Mucosa of gallbladder (tissue), 1 donor: Measurements from ENCODE around the gene IRF2BP1. TPM values are rescaled to one million over a fixed set of nuclear protein-coding genes. Genes with fewer than 3 reads are reported as not detected.
"Not testable (repeated sequence)": the region's sequence is repeated elsewhere in the genome, so short reads cannot be mapped to it uniquely, and the experiment has no call there.

Source experiments
- DNase-seq: peaks from one replicate; pipeline ENCODE4 v3.0.0-alpha.2; 2020; ENCODE audit warnings: low spot score
- total RNA-seq: library from RNA; stranded (reverse); gene quantifications from one replicate; pipeline ENCODE4 v1.2.1, GENCODE V29; 2021
- donor health status: DM: no; HTN: no; CAD: no.

The IRF2BP1 gene
- total RNA-seq, 1 donor from 2014 or later, result 44.4 TPM

GRCh38 chr19:45882652-45883585, 3.0 kb downstream of the IRF2BP1 start:
- DNase-seq, result peak; percentile 88

GRCh38 chr19:45881909-45882528, 3.9 kb downstream of the IRF2BP1 start:
- DNase-seq, result no peak

- DNase-seq, result no peak
Measured at GRCh38 chr19:45881082-45881908, 4.6 kb downstream of the IRF2BP1 start.

DNA sequence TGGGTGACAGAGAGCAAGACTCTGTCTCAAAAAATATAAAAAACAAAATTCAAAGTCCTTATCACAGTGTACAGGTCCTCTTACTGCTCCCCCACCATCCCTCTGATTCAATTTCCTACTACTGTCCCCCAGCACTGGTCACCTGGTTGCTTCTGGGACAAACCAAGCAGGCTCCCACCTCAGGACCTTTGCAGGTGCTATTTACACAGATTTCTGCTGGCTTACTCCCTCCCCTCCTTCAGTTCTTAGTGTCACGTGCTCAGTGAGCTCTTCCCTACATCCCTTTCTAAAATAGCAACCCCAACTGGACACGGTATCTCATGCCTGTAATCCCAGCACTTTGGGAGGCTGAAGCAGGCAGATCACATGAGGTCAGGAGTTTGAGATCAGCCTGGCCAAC, 6.0 kb downstream of the IRF2BP1 start:
- DNase-seq, result no peak

DNA sequence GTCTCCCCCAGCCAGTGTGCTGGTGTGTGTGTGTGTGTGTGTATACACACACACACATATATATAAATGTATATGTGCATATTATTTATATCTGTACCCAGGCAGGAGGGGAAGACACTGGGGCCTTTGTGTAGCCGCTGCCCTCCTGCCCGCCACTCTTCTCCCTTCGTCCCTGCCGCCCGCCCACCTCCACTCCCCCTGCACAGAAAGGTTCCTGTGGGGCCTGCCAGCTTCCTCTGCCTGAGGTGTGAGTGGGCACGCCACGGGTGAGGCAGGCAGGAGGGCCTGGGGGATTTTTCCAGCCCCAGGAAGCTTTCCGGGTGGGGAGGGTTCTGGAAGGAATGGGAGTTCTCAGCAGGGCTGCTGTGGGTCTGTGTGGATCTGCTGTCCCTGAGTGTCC, 6.9 kb downstream of the IRF2BP1 start:
- no peak for DNase-seq

- DNase-seq, result peak; percentile 66
Measured at GRCh38 chr19:45878043-45878794, 7.7 kb downstream of the IRF2BP1 start.

GRCh38 chr19:45876411-45877197, 9.3 kb downstream of the IRF2BP1 start:
- no peak for DNase-seq

GRCh38 chr19:45876161-45876410, 9.9 kb downstream of the IRF2BP1 start:
- no peak for DNase-seq

DNA sequence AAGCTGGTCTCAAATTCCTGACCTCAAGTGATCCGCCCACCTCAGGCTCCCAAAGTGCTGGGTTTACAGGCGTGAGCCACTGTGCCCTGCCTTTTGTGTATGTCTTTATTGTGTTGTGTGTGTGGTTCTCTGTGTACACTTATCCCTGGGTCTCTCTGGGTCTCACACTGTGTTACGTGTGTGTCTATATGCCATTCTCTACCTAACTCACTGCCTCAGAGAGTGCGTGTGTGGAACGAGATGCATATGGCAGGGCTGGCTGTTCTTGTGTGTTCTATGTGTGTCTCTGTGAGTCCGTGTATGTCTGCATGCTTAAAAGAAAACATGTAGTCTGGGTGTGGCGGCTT, 11.3 kb downstream of the IRF2BP1 start:
- no peak for DNase-seq

DNA sequence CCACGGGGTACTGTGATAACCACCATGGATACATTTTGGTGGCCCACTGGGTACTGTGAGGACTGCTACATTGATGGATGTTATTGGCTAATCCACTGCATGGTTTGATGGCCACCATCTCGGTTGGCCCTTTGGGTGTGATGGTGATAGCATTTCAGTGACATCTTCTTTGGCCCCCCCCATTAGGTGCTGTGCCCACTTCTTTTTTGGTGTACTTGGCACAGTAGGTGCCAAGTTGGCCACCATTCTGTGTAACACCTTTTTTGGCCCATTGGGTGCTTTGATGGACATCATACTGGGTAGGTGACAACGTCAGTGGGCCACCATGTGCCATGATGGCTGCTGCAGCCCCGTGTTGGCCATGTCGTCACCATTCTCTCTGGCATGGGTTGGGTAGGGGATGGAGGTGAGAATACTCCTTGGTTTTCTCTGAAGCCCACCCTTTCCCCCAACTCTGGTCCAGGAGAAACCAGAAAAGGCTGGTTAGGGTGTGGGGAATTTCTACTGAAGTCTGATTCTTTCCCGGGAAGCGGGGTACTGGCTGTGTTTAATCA, 12.6 kb downstream of the IRF2BP1 start:
- DNase-seq, result no peak

DNA sequence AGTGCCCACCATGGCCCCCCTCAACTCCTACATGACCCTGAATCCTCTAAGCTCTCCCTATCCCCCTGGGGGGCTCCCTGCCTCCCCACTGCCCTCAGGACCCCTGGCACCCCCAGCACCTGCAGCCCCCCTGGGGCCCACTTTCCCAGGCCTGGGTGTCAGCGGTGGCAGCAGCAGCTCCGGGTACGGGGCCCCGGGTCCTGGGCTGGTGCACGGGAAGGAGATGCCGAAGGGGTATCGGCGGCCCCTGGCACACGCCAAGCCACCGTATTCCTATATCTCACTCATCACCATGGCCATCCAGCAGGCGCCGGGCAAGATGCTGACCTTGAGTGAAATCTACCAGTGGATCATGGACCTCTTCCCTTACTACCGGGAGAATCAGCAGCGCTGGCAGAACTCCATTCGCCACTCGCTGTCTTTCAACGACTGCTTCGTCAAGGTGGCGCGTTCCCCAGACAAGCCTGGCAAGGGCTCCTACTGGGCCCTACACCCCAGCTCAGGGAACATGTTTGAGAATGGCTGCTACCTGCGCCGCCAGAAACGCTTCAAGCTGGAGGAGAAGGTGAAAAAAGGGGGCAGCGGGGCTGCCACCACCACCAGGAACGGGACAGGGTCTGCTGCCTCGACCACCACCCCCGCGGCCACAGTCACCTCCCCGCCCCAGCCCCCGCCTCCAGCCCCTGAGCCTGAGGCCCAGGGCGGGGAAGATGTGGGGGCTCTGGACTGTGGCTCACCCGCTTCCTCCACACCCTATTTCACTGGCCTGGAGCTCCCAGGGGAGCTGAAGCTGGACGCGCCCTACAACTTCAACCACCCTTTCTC, 13.6 kb downstream of the IRF2BP1 start:
- DNase-seq, result no peak

DNA sequence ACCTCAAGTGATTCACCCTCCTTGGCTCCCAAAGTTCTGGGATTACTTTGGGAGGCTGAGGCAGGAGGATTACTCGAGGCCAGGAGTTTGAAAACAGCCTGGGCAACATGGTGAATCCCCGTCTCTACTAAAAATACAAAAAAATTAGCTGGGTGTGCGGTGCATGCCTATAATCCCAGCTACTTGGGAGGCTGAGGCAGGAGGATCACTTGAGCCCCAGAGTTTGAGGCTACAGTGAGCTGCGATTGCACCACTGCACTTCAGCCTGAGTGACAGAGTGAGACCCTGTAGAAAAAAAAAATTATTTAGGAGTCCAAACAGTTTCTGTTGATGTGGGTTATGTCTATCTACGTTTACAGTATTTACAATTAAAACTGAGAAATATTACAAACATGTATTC, 15.1 kb downstream of the IRF2BP1 start:
- no peak for DNase-seq

DNA sequence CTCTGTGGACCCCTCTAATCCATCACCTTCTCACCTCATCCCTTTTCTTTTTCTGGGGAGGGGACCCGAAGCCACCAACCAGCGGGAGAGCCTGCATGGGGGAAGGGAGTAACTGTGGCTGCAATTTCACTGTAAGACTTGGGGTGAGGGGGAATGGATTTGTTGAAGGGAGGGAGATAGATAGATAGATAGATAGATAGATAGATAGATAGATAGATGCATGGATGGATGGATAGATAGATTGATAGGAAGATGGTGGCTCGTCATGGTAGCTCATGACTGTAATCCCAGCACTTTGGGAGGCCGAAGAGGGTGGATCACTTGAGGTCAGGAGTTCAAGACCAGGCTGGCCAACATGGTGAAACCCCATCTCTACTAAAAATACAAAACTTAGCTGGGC, 18.7 kb downstream of the IRF2BP1 start:
- DNase-seq, result not testable (repeated sequence)

GRCh38 chr19:45866400-45867176, 19.4 kb downstream of the IRF2BP1 start:
- no peak for DNase-seq

GRCh38 chr19:45865269-45865948, 20.5 kb downstream of the IRF2BP1 start:
- no peak for DNase-seq

DNA sequence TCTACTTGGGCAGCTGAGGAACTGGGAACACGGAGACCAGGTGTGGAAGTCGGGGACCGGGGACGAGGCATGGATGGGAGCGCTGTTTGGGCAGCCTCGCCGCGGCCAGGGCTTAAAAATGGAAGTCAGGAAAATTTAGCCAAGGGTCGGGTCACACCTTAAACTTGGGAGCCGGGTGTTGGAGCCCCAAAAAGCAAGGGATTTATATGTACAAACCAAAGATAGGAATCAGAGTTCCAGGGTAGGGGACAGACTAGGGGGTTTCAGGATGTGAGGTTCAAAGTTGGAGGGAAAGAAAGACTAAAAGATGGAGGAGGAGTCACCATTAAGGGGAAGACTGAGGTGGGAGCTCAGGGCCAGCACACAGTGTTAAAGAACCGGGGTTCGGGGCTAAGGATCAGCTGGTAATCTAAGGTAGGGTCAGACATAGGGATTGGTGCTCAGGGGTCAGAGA, 21.3 kb downstream of the IRF2BP1 start:
- DNase-seq, result no peak

DNA sequence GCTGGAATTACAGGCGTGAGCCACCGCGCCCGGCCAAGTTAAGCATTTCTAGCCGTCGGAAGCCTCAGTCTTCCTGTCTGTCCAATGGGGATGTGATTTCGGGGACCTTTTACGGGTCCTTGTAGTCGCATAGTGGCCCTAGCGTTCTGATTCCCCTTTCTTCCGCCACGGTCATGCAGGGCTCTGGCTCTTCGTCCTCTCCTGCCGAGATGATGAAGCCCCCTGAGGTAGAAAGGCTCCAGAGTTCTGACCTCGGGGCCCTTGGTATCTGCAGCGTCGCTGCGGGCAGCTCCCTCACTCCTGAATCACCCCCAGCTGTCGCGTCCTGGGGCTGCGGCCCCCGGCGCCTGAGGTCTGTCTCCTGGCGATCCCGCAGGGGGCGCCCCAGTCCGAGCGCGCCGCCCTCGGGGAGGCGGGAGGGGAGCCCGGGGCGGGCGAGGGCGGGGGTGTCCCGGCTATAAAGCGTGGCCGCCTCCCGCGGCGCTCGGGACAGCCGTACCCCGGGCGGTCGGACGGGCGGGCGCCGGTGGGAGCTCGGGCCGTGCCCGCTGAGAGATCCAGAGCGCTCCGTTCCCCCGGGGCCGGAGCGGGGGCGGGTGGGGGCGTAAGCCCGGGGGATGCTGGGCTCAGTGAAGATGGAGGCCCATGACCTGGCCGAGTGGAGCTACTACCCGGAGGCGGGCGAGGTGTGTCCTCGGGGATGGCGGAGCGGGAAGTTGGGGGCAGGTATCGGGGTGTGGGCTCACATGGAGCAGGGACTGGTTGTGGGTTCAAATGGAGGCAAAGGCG, 21.9 kb downstream of the IRF2BP1 start, which contains the start of gene FOXA3:
Gene FOXA3, plus strand, starts transcription at position 487 of the 789 bp plus-strand sequence. Its CDS starts 131 bp downstream, at position 618.
- DNase-seq, result peak; percentile 40
